Type B pancreatic cell (in vitro differentiated cells): ENCODE data around the gene TCEANC2. TPM values are rescaled to one million over a fixed set of nuclear protein-coding genes. Genes with fewer than 3 reads are reported as not detected.

ENCODE experiments used
- DNase-seq: peaks from one replicate; pipeline ENCODE4 v3.0.0; 2021; ENCODE audit warnings: mixed read lengths; ENCODE audit not compliant: unreplicated experiment; ENCODE audit errors: extremely low spot score
- H3K27ac Mint-ChIP-seq: 2 replicates; pipeline ENCODE4 v1.8.0; 2021; ENCODE audit warnings: mild to moderate bottlenecking, mixed read lengths
- H3K27me3 Mint-ChIP-seq: 2 replicates; pipeline ENCODE4 v1.8.0; 2021; ENCODE audit warnings: mixed read lengths
- H3K36me3 Mint-ChIP-seq: 2 replicates; pipeline ENCODE4 v1.8.0; 2021; ENCODE audit warnings: mixed read lengths
- H3K4me1 Mint-ChIP-seq: one replicate; pipeline ENCODE4 v1.8.0; 2021; ENCODE audit warnings: mixed read lengths; ENCODE audit not compliant: unreplicated experiment
- H3K4me3 Mint-ChIP-seq: 2 replicates; pipeline ENCODE4 v1.8.0; 2021; ENCODE audit warnings: mild to moderate bottlenecking, mixed read lengths
- H3K9me3 Mint-ChIP-seq: 2 replicates; pipeline ENCODE4 v1.8.0; 2021; ENCODE audit warnings: mixed read lengths
- total RNA-seq: library from RNA; stranded (reverse); gene quantifications from 2 replicates; pipeline ENCODE4 v1.2.1, GENCODE V29; 2021; ENCODE audit warnings: low replicate concordance
- TF ChIP-seq, protein P1 (sequence below): fragments of 200-600 bp; sonication (generic); conservative IDR thresholded peaks from 2 replicates; pipeline ENCODE4 v1.5.0; 2021; ENCODE audit warnings: antibody characterized with exemption, mild to moderate bottlenecking

Gene TCEANC2
- total RNA-seq, 1 donor from 2014 or later, result 7.6 TPM

DNA sequence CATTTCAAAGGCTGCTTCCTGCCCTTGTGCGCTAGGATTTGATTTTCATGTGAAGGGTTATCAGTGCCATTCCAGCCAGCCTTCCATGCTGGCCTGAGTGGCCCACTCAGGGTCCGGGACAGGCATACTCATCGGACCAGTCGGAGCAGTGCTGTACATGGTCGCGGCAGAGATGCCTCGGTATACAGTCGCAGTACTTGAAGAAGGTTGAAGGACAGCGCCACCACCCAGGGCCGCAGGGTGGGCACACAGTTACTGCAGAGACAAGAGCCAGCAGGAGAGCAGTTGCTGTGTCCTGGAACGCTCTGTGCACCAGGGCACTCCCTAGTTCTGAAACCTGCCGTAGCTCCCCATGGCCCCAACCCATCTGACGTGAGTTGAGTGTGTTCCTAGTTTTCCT, 44.5 kb upstream of the TCEANC2 start:
- no peak for DNase-seq
- Mint-ChIP-seq H3K27ac (no peak overlapping the region), H3K4me1 (peaks cover 18% of the 10 kb centered on the region), H3K27me3 (no peaks in the 10 kb centered on the region), H3K4me3 (no peak overlapping the region), H3K36me3 (no peaks in the 10 kb centered on the region), H3K9me3 (no peaks in the 10 kb centered on the region)
- TF ChIP-seq, protein P1, sequence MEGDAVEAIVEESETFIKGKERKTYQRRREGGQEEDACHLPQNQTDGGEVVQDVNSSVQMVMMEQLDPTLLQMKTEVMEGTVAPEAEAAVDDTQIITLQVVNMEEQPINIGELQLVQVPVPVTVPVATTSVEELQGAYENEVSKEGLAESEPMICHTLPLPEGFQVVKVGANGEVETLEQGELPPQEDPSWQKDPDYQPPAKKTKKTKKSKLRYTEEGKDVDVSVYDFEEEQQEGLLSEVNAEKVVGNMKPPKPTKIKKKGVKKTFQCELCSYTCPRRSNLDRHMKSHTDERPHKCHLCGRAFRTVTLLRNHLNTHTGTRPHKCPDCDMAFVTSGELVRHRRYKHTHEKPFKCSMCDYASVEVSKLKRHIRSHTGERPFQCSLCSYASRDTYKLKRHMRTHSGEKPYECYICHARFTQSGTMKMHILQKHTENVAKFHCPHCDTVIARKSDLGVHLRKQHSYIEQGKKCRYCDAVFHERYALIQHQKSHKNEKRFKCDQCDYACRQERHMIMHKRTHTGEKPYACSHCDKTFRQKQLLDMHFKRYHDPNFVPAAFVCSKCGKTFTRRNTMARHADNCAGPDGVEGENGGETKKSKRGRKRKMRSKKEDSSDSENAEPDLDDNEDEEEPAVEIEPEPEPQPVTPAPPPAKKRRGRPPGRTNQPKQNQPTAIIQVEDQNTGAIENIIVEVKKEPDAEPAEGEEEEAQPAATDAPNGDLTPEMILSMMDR, result no peak

DNA sequence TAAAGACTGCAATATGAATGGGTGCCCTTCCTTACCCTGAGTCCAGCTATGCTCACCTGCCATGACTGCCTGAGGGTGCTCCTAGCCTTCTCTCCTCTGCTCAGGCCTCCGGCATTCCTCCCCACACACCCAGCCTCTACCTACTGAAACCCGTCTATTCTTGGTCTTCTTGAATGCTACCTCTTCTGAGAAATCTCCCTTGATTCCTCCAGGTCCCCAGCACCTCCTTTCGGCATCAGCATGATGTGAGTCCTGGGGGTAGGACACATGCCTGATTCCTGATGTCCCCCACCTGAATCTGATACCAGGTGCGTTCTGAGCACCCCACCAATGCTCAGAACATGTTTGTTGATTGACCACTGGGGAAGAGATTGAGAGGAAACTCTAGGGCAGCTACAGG, 44.0 kb upstream of the TCEANC2 start:
- TF ChIP-seq, protein P1, result no peak
- Mint-ChIP-seq H3K36me3 (no peaks in the 10 kb centered on the region), H3K4me1 (peaks cover 18% of the 10 kb centered on the region), H3K4me3 (no peak overlapping the region), H3K27ac (no peak overlapping the region), H3K9me3 (no peaks in the 10 kb centered on the region), H3K27me3 (no peaks in the 10 kb centered on the region)
- no peak for DNase-seq

DNA sequence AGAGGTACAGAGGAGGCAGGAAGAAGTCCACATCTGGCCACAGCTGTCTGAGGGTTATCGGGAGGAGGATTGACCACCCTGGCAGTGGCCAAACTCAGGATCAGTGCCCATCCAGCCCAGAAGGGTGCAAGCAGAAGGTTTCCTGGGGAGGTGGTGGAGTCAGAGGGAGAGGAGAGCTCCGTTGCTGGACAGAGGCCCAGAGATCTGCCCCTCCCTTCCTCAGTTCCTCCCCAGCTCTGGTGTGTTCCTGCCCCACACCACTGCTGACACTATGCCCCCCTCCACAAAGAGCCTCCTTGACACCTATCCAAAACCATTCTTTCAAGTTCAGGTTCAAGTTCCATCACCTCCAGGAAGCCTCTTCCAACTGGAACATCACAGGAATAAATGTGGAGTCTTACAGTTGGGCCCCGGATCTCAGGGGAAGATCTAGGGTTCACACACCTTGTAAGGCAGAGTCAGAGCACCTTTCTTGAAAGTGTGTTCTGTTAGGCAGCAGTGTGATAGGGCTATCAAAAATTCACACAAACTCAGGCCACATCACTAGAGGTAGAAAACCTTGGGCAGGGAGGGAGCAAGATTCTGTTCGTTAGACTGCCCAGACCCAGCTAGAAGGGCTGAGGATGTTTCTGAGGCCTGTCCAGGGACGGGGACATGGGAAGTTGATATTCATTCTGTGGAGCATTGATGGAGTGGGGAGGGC, 42.8 kb upstream of the TCEANC2 start:
- peaks cover 16% of the 10 kb centered on the region for H3K4me1 Mint-ChIP-seq
- H3K27me3 Mint-ChIP-seq, result no peaks in the 10 kb centered on the region
- H3K4me3 Mint-ChIP-seq, result no peak overlapping the region
- no peaks in the 10 kb centered on the region for H3K36me3 Mint-ChIP-seq
- H3K27ac Mint-ChIP-seq, result peak overlapping the region; percentile 17
- DNase-seq, result no peak
- no peaks in the 10 kb centered on the region for H3K9me3 Mint-ChIP-seq
- TF ChIP-seq, protein P1, result no peak

DNA sequence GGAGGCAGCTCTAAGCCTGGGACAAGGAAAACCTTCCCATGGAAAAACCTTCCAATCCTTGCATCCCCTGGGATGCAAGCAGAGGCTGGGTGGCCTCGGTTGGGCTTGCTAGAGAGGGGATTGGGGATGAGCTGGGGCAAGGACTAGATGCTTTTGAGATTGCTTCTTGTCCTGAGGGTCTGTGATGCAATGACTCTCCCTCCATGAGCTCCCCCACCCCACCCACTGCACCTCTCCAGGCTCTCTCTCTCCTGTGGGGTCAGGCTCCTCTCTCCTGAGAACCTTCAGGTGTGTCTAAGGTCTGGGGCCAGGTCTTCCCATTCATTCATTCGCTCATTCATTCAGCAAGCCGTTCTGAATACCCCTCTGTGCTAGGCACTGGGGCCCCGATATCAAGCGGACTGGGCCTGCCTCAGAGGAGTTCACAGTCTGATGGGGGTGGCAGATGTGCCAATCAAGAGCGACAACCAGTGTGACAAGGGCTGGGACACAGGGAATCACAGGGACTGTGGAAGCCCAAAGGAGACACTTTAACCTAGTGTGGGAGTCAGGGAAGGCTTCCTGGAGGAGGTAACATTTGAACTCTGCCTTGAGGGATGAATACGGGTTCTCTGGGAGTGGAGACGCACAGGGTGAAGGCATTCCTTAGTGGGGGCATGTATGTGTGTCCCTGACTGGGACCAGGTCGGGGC, 41.9 kb upstream of the TCEANC2 start:
- Mint-ChIP-seq H3K36me3 (no peaks in the 10 kb centered on the region), H3K4me3 (no peak overlapping the region), H3K9me3 (no peaks in the 10 kb centered on the region), H3K27ac (no peak overlapping the region), H3K4me1 (peaks cover 19% of the 10 kb centered on the region), H3K27me3 (no peaks in the 10 kb centered on the region)
- TF ChIP-seq, protein P1, result no peak
- DNase-seq, result no peak

DNA sequence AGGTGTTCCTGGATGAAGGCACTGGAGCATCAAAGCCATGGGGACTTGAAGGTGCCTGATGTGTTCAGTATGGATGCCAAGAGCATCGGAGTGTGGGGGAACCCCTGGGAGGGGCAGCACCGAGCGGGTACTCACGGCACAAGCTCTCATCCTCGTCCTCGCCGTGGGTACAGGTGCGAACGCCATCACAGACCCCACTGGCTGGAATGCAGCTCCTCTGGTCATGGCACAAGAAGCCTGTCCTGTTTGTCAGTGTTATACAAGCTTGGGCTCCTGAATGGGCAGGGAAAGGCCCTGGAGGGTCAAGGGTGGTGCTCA, 41.4 kb upstream of the TCEANC2 start:
- Mint-ChIP-seq H3K4me1 (peaks cover 19% of the 10 kb centered on the region), H3K27me3 (no peaks in the 10 kb centered on the region), H3K4me3 (no peak overlapping the region), H3K27ac (no peak overlapping the region), H3K36me3 (no peaks in the 10 kb centered on the region), H3K9me3 (no peaks in the 10 kb centered on the region)
- DNase-seq, result no peak
- TF ChIP-seq, protein P1, result no peak
